Transverse colon (tissue), 4 donors: Measurements from ENCODE around the gene FAM236D.
"Not testable (repeated sequence)": the region's sequence is repeated elsewhere in the genome, so short reads cannot be mapped to it uniquely, and the experiment has no call there.

Source experiments
- CTCF ChIP-seq, 5 experiments: fragments of 200-600 bp in 3 of 5; fragments of 450-650 bp in 2 of 5; sonication (generic) in 3 of 5; IDR thresholded peaks; 1 replicate in 2 of 5; 2 replicates in 3 of 5; pipeline ENCODE4 v1.5.1; 2016 to 2017; ENCODE audit warnings: antibody characterized with exemption in 5 of 5, inconsistent platforms in 3 of 5, mild to moderate bottlenecking in 2 of 5, moderate library complexity in 1 of 5
- EP300 ChIP-seq: sonication (generic); formaldehyde crosslinking; IDR thresholded peaks from one replicate; pipeline ENCODE4 v1.6.1; 2017; ENCODE audit warnings: antibody characterized with exemption, low read depth
- POLR2A ChIP-seq: fragments of 450-650 bp; IDR thresholded peaks from one replicate; pipeline ENCODE4 v1.6.1; 2016; ENCODE audit warnings: antibody characterized with exemption, mild to moderate bottlenecking, moderate library complexity
- POLR2AphosphoS5 ChIP-seq, 3 donors: sonication (generic); formaldehyde crosslinking; IDR thresholded peaks; one replicate each; pipeline ENCODE4 v1.6.1; 2016; ENCODE audit warnings: antibody characterized with exemption in 3 of 3

- not testable (repeated sequence) for TF ChIP-seq POLR2AphosphoS5 (IDR thresholded peaks at IDR 0.05); EP300; CTCF (IDR thresholded peaks at IDR 0.05); POLR2A
These were observed 24.6 kb downstream of the FAM236D start for GRCh38 chrX:72783365-72783936.
